Umbilical cord (tissue), 2 donors: ENCODE data around the gene ALAD. TPM values are rescaled to one million over a fixed set of nuclear protein-coding genes. Genes with fewer than 3 reads are reported as not detected.
"Not testable (repeated sequence)": the region's sequence is repeated elsewhere in the genome, so short reads cannot be mapped to it uniquely, and the experiment has no call there.

Source experiments
- DNase-seq: peaks from one replicate; pipeline ENCODE4 v3.0.0-alpha.2; 2015; ENCODE audit warnings: low spot score
- total RNA-seq: library from RNA; depleted of rRNA; stranded (reverse); fragments of >200 nt; gene quantifications from one replicate; pipeline ENCODE4 v1.2.3, GENCODE V29; 2014; ENCODE audit warnings: low replicate concordance; ENCODE audit not compliant: insufficient read depth

Gene ALAD
- 28.6 TPM for total RNA-seq

- DNase-seq: peak; percentile 99
These were observed at the start of gene ALAD for GRCh38 chr9:113401027-113401792. Gene ALAD (minus strand): TSS chr9:113401284. CDS start chr9:113393559, 7,725 bp downstream.

DNA sequence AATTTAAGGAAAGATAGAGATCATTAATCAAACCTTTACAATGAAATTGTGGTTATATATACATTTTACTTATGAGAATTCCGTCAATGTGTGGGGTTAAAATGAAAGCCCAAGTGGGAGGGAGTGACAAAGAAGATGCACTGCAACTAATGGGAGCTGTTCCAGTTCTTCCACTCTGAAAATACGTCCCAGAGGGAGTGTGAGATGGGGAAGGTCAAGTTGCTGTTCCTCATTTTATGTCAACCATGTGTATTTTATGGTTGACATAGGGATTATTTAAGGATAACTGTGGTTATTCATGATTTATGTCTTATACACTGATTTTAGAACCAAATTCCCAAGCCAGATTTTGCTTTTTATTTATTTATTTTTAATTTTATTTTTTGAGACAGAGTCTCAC is 48.3 kb upstream of the ALAD start:
- DNase-seq: no peak

- peak; percentile 72 for DNase-seq
These were observed 45.2 kb upstream of the ALAD start for GRCh38 chr9:113446323-113446740.

DNA sequence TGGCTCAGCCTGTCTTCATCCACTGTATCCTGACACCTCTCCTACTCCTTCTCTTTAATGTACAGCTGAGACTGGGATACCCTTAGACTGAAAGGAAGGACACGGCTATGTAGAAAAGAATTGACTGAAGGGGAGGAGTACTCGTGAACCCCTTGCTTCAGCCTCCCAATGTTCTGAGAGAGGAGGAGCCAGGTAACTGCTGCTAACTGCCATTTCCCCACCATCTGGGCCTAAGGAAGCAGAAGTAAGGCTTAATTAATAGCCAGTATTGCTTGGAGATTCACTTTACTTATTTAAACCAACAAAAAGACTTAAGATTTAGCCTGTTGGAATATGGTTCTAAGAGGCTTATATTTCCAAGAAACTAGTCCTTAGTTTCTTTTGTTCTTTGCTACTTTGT is 43.7 kb upstream of the ALAD start:
- DNase-seq: no peak

DNA sequence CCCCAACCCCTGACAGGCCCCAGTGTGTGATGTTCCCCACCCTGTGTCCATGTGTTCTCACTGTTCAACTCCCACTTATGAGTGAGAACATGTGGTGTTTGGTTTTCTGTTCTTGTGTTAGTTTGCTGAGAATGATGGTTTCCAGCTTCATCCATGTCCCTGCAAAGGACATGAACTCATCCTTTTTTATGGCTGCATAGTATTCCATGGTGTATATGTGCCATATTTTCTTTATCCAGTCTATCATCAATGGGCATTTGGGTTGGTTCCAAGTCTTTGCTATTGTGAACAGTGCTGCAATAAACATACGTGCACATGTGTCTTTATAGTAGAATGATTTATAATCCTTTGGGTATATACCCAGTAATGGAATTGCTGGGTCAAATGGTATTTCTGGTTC is 36.6 kb upstream of the ALAD start:
- not testable (repeated sequence) for DNase-seq

- DNase-seq: no peak
These were observed 35.8 kb upstream of the ALAD start for GRCh38 chr9:113436728-113437515.

DNA sequence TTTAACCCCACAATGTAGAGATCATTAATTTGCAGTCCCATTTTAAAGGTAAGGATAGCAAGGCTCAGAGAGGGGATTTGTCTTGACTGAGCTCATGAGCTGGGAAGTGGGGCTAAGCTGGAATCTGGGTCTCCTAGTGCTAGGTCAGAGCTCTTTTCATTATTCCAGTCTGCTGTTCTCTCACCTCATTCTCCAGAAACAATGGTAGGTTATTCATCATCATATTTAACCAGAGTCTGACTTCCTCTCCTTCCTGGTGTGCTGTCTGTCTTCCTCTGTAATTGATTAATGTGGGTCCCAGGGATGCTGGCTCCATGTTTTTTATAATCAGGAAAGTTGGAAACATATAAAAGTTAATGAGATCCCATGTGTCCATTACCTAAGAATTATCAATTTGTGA is 30.1 kb upstream of the ALAD start:
- no peak for DNase-seq

DNA sequence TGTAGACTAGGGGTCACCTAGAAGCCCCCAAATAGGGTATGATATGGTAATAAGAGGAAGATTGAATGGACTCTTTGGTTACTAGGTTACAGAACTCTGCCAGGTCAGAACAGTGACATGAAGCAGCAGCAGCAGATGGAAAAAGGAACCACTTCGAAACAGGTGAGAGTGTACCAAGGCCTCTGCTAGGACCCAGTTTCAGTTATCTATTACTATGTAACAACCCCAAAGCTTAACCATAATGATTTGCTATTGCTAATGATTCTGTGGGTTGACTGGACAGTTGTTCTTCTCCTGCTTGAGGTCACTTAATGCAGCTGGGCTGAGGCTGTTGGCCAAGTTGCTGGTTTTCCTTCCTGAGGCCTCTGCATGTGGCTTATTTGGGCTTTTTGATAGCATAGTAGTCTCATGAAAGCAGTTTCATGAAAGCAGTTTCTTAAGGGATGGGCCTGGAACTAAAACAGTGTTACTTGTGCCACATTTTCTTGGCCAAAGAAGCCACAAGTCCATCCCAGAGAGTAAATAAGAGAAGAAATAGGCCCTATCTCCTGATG is 27.1 kb upstream of the ALAD start:
- no peak for DNase-seq

DNA sequence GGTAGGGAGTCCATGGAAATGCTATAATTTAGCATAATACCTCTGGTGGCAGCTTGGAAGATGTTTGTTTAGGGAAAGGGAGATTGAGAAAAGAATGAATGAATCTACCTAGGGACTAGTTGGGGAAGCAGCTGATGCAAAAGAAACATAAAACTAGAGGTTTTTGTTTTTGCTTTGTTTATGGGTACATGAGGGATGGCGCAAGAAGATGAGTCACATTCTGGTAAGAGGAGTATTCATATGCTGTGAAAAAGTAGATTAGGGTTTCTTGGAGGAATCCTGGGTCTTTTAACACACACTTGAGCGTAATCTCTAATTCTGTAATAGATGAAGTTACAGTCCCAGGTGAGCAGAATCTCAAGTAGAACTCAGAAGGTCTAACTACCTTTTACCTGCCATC is 26.5 kb upstream of the ALAD start:
- no peak for DNase-seq

- no peak for DNase-seq
These were observed 25.6 kb upstream of the ALAD start for GRCh38 chr9:113426701-113427100.

- no peak for DNase-seq
These were observed 24.0 kb upstream of the ALAD start for GRCh38 chr9:113425072-113425471.

DNA sequence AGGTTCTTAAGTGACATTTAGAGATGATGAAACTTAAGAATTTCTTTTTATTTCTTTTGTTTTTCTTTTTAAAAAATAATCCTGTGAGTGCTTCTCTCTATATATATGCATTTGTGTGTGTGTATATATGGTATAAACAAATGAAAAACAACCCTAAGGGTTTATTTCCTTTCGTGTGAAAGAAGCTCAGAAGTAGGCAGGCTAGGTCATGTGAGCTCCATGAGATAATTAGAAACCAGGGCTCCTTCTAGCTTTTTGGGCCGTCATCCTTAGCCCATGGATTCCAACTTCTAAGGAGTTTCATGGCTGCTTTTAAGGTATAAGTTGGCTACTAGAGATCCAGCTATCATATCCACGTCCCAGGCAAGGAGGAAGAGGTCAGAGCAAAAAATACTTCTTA is 20.6 kb upstream of the ALAD start:
- DNase-seq: no peak

DNA sequence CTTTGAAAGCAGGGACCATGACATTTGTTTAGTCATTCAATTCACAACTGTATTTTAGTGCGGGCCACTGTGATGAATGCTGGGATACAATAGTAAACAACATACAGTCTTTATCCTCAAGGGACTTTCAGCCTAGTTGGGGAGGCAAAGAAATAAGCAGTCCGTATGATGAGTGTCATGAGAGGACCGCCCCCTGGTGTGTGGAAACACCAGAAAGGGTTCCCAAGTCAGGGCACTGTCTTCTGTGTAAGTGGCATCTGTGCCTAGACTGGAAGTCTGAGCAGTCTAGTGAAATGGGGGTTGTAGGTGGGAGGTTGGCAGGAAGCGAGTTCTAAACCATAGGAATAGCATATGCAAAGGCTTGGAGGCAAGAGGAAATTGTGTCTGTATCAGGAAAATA is 16.3 kb upstream of the ALAD start:
- no peak for DNase-seq

DNA sequence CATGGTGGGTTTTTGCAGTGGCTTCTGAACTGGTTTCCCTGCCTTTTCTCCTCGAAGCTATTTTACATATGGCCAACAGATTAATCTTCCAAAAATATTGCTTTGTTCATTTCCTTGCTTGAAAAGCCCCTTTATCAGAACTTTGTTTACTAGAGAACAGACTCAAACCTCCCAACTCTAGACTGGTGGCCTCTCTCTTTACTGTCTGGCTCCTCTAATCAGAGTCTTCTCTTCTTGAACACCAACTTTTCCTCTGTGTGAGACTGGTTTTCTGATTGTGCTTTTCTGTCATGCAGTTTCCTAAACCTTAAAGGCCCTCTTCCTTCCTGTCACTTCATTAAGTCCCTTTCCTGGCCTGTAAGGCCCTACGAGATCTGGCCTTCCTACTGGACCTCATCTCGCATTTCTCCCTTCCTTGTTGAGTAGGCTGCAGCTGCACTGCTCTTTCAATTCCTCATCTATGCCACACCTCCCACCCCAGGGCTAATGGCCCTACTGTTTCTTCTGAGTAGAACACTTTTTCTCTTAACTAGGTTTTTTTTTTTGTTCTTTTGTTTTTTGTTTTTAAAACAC is 15.2 kb upstream of the ALAD start:
- DNase-seq: peak; percentile 34

DNA sequence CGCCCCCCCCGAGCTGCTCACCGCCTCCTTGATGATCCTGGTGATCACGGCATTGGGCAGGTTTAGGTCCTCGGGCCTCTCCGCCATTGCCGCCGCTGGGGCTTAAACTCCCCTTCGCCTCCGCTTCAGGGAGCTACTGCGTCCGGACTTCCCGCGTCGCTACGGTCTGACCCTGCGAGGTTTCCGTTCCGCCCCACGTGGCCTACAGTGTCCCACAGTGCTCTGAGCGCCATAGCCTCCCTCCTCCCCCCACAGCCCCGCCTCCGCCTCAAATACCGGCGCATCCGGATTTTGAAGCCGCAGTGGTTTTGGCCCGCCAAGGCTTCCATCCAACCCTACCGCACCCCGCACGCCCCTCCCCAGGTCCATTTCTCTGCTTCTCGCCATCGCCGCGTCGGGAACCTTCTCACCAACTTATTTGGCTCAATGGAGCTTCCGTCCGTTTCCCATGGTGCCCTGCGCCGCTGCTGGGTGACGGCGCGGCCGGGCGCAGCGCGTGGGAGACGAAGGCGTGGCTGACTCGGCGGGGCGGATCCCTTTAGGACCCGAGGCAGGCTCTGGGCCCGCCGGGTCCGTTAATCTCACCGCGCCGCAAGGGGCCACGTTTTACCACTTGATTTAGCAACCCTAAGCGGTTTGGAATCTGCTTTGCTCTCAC is 9.3 kb upstream of the ALAD start, which contains the start of the genes C9orf43 and POLE3:
Gene C9orf43 (plus strand): TSS at position 541 of the 658 bp plus-strand sequence. CDS start 2,747 bp downstream, outside the sequence.
Gene POLE3 (minus strand): TSS at position 469 of the 658 bp plus-strand sequence. CDS start 382 bp downstream, at position 87.
- peak; percentile 98 for DNase-seq

DNA sequence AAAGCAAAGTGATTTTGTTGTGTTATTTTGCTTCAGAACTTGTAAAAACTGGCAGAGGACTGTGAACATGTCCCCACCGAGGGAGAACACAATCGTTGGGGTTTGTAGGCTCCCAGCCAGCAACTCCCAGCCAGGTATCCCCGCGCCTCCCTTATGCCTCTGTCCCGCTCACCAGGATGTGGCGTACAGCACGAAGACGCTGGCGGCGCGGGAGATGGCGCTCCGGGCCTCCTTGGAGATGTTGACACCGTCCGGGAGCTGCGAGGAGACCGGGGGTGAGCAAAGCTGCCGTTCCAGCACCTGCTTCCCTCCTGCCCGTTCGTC is 8.8 kb upstream of the ALAD start:
- no peak for DNase-seq

DNA sequence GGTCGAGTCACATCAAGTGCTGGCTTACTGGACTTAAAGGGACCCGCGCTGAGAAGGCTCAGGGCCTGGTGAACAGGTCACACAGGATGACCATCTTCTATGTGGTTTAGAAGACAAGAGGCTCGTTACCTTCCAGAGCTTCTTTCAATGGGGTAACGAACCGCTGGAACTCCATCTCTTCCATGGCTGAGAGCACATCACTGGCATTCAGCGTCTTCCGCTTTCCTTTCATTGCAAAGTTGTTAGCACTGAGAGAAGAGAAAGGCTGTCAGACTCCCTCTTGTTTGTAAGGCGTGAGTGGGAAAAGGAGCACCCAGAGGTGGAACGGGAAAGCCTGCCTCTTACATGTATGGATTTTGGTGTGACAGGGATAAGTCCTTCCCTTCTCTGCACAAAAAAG is 8.4 kb upstream of the ALAD start:
- DNase-seq: no peak

GRCh38 chr9:113406873-113407511 is 5.9 kb upstream of the ALAD start:
- DNase-seq: peak; percentile 77

GRCh38 chr9:113406353-113406752 is 5.3 kb upstream of the ALAD start:
- DNase-seq: not testable (repeated sequence)

GRCh38 chr9:113403646-113404045 is 2.6 kb upstream of the ALAD start:
- no peak for DNase-seq

DNA sequence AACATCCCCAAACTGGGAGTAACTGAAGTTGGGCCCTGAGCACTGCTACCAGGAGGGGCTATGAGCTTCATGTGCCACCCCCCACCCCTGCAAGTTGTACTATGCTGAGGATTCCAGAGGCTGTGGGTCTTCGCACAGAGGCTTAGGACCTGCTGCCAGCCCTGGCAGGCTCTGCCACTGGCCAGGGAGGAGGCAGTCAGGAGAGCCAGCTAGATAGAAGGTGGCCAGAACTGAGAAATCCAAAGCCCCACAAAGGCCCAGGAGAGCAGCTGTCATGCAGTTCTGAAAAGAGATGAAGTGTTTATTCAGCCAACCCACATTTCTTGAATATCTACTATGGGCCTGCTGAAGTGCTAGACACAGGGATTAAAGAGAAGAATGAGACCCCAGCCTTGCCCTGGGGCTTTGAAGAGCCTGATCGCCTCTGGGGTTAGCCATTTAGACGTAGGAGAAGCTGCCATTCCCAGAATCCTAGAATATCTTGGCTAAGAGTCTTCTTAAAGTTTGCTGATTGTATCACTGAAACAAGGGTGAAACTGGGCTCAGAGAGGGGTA is 1.4 kb downstream of the ALAD start:
- no peak for DNase-seq
